ENCODE measurements around the gene TP53I3.
"Not testable (repeated sequence)": the region's sequence is repeated elsewhere in the genome, so short reads cannot be mapped to it uniquely, and the experiment has no call there.

The TP53I3 gene

DNA sequence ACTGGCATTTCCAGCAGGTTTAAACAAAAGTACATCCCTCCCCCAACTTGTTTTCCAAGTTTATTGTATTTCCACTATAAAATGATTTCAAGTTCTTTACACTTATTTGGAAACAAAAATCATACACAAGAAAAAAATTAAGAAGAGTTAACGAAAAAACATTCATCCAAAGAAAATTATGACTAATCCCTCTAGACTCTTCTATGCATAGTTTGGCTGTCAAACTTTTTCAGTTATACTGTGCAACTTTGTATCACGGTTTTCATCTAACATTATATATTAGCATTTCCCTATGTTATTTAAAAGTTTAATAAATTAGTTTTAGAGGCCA, 38.1 kb downstream of the TP53I3 start:
- TF ChIP-seq FOXP2 (optimal IDR thresholded peaks at IDR 0.05; ENCODE audit: control extremely low read depth, extremely low read length, insufficient read depth) (no peak), EZH2 (IDR thresholded peaks at IDR 0.05) (no peak), POLR2AphosphoS5 (IDR thresholded peaks at IDR 0.05; ENCODE audit: borderline replicate concordance, low read depth, low read length) (no peak)
- DNase-seq (ENCODE audit: low read depth, low spot score), result no peak
- Histone ChIP-seq H3K9ac (ENCODE audit: insufficient read length) (peak overlapping the region; percentile 86), H3K36me3 (ENCODE audit: insufficient read depth, low read length) (0 out of 2 replicates have a peak, but pooled peaks cover 5% of the 10 kb centered on the region), H3K27ac (no peak overlapping the region), H3K4me3 (peak overlapping the region; percentile 92), H3K9me3 (ENCODE audit: low read depth, low read length) (no peaks in the 10 kb centered on the region)

DNA sequence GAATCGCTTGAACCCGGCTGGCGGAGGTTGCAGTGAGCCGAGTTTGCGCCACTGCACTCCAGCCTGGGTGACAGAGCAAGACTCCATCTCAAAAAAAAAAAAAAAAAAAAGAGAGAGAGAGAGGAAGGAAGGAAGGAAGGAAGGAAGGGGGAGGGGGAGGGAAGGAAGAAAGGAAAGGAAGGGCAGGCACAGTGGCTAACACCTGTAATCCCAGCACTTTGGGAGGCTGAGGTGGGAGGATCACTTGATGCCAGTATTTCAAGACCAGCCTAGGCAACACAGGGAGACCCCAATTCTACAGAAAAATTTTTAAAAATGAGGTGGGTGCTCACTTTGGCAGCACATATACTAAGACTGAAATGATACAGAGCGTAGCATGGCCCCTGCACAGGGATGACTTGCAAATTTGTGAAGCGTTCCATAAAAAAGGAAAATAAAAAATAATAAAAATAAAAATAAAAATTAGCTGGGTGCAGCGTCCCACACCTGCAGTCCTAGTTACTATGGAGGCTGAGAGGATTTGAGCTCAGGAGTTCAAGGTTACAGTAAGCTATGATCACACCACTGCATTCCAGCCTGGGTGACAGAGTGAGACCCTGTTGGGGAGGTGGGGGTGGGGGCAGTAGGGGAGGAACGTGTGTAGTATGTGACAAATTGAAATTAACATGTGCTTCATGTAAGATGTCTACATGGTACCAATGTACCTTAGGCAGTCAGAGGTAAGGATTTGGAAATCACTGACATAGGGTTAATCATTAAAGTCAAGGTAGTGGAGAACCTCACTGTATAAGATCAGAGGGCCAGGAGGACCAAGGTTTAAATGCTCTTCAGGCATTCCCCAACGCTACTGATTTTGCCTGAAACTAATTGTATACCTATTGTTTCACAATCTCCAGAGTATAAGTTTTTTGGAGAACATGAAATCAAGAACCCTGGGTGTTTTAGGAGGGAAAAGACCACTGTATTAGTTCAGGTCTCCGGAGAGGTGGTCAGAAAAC, 38.8 kb downstream of the TP53I3 start:
- peak overlapping the region; percentile 86 for H3K9ac ChIP-seq (ENCODE audit: insufficient read length)
- TF ChIP-seq FOXP2 (optimal IDR thresholded peaks at IDR 0.05; ENCODE audit: control extremely low read depth, extremely low read length, insufficient read depth), result no peak
- TF ChIP-seq POLR2AphosphoS5 (IDR thresholded peaks at IDR 0.05; ENCODE audit: borderline replicate concordance, low read depth, low read length), result no peak
- TF ChIP-seq EZH2 (IDR thresholded peaks at IDR 0.05), result no peak
- H3K36me3 ChIP-seq (ENCODE audit: insufficient read depth, low read length), result 0 out of 2 replicates have a peak, but pooled peaks cover 5% of the 10 kb centered on the region
- H3K4me3 ChIP-seq, result peak overlapping the region; percentile 92
- no peak for DNase-seq (ENCODE audit: low read depth, low spot score)
- no peak overlapping the region for H3K27ac ChIP-seq
- H3K9me3 ChIP-seq (ENCODE audit: low read depth, low read length), result no peaks in the 10 kb centered on the region

DNA sequence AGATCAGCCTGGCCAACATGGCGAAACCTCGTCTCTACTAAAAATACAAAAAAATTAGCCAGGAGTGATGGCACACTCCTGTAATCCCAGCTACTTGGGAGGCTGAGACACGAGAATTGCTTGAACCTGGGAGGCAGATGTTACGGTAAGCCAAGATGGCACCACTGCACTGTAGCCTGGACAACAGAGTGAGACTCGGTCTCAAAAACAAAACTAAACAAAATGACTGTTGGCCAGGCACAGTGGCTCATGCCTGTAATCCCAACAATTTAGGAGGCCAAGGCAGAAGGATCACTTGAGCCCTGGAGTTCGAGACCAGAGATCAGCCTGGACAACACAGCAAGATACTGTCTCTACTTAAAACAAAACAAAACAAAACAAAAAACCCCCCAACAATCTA, 41.5 kb downstream of the TP53I3 start:
- not testable (repeated sequence) for H3K27ac ChIP-seq; DNase-seq (ENCODE audit: low read depth, low spot score); H3K9ac ChIP-seq (ENCODE audit: insufficient read length); H3K4me3 ChIP-seq; H3K9me3 ChIP-seq (ENCODE audit: low read depth, low read length)
- H3K36me3 ChIP-seq (ENCODE audit: insufficient read depth, low read length), result peaks cover 20% of the 10 kb centered on the region

DNA sequence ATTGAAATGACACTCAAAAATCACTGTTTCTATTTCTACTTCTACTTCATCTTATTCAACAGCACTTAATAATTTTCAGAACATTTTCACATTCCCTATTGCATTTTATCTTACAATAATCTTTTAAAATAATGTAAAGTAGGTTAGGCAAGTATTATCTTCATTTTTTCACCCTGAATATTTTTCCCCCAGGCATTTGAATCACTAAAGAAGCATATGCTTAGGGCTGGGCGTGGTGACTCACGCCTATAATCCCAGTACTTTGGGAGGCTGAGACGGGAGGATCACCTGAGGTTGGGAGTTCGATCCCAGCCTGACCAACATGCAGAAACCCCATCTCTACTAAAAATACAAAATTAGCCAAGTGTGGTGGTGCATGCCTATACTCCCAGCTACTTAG, 44.1 kb downstream of the TP53I3 start:
- DNase-seq (ENCODE audit: low read depth, low spot score), result no peak
- Histone ChIP-seq H3K27ac (no peak overlapping the region), H3K36me3 (ENCODE audit: insufficient read depth, low read length) (peaks cover 40% of the 10 kb centered on the region), H3K9ac (ENCODE audit: insufficient read length) (no peak overlapping the region), H3K9me3 (ENCODE audit: low read depth, low read length) (no peaks in the 10 kb centered on the region), H3K4me3 (no peak overlapping the region)
- TF ChIP-seq POLR2AphosphoS5 (IDR thresholded peaks at IDR 0.05; ENCODE audit: borderline replicate concordance, low read depth, low read length), result no peak
- no peak for TF ChIP-seq EZH2 (IDR thresholded peaks at IDR 0.05)
- no peak for TF ChIP-seq FOXP2 (optimal IDR thresholded peaks at IDR 0.05; ENCODE audit: control extremely low read depth, extremely low read length, insufficient read depth)

DNA sequence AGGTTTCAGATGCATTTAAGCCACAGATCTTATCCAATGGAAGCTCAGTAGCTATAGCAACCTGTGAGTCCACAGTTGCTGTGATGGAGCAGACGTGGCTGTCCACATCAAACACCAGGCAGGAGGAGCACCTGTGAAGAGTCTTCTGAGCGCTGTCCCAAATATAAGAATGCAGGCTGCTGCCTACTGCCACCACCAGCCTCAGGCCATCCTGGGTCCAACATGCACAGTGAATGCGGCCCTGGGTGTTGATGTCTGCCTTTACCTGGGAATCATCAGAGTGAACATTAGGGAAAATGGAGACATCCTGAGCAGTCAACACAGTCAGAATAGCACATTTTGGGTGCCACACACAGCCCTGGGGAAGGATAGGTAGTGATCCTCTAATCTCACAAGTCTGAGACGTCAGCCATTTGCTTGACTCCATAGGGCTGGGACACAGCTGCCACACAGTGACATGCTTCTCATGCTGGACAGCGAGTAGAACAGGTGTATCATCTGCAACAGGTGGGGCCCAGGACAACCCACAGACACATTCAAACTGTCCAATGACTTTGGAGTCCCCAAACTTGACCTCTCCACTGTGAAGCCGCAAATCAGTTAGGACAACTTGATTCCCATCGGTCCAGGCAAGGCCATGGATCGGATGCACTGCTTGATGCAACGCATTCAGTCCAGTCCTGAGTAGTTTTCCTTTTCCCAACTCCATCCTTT, 45.7 kb downstream of the TP53I3 start:
- Histone ChIP-seq H3K27ac (no peak overlapping the region), H3K36me3 (ENCODE audit: insufficient read depth, low read length) (peaks cover 43% of the 10 kb centered on the region), H3K9ac (ENCODE audit: insufficient read length) (no peak overlapping the region), H3K4me3 (no peak overlapping the region), H3K9me3 (ENCODE audit: low read depth, low read length) (no peaks in the 10 kb centered on the region)
- TF ChIP-seq EZH2 (IDR thresholded peaks at IDR 0.05) (no peak), POLR2AphosphoS5 (IDR thresholded peaks at IDR 0.05; ENCODE audit: borderline replicate concordance, low read depth, low read length) (no peak; the same call in 1 of the 2 replicates), FOXP2 (optimal IDR thresholded peaks at IDR 0.05; ENCODE audit: control extremely low read depth, extremely low read length, insufficient read depth) (no peak)
- no peak for DNase-seq (ENCODE audit: low read depth, low spot score)

Data from SK-N-MC (cell line).